ENCODE data around the gene STARD7. TPM values are rescaled to one million over a fixed set of nuclear protein-coding genes. Genes with fewer than 3 reads are reported as not detected.

STARD7 gene
- total and polyA plus RNA-seq, 2 of the 13 experiments (the other 11 are each of a cell fraction or from before 2014, with no cell fraction given): 88.2 to 300 TPM

DNA sequence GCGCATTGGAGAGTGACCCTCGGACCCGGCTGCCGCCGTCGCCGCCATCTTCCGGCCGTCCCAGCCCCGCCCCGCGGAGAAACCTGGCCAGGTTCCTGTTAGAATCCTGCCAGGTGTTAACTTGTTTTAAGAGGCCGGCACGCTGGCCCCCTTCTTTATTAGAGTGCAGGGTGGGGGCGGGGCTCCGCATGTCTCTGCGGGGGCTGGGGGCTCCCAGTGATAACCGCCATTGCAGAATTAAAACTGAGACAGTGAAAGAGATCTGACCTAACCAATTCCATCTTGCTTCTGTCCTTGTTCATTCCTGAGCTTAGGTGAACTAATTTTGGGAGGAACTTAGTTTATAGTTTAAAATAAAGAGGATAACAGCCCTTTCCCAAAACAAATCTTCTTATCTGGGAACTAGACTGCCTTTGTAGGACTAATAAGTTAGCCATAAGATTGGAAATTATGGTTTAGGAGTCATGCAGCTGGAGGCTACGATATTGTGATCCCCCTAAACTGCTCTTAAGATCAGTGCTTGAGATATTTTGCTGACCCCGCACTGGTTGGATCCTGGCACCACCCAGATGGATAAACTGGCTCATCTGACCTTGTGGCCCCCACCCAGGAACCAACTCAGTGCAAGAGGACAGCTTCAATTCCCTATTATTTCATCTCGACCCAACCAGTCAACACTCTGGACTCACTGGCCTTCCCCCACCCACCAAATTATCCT lies 543 bp upstream of the STARD7 start (continued):
- no peak for TF ChIP-seq DNMT3B (CRISPR knock-in tag; conservative IDR thresholded peaks at IDR 0.05)
- TF ChIP-seq, protein P1, sequence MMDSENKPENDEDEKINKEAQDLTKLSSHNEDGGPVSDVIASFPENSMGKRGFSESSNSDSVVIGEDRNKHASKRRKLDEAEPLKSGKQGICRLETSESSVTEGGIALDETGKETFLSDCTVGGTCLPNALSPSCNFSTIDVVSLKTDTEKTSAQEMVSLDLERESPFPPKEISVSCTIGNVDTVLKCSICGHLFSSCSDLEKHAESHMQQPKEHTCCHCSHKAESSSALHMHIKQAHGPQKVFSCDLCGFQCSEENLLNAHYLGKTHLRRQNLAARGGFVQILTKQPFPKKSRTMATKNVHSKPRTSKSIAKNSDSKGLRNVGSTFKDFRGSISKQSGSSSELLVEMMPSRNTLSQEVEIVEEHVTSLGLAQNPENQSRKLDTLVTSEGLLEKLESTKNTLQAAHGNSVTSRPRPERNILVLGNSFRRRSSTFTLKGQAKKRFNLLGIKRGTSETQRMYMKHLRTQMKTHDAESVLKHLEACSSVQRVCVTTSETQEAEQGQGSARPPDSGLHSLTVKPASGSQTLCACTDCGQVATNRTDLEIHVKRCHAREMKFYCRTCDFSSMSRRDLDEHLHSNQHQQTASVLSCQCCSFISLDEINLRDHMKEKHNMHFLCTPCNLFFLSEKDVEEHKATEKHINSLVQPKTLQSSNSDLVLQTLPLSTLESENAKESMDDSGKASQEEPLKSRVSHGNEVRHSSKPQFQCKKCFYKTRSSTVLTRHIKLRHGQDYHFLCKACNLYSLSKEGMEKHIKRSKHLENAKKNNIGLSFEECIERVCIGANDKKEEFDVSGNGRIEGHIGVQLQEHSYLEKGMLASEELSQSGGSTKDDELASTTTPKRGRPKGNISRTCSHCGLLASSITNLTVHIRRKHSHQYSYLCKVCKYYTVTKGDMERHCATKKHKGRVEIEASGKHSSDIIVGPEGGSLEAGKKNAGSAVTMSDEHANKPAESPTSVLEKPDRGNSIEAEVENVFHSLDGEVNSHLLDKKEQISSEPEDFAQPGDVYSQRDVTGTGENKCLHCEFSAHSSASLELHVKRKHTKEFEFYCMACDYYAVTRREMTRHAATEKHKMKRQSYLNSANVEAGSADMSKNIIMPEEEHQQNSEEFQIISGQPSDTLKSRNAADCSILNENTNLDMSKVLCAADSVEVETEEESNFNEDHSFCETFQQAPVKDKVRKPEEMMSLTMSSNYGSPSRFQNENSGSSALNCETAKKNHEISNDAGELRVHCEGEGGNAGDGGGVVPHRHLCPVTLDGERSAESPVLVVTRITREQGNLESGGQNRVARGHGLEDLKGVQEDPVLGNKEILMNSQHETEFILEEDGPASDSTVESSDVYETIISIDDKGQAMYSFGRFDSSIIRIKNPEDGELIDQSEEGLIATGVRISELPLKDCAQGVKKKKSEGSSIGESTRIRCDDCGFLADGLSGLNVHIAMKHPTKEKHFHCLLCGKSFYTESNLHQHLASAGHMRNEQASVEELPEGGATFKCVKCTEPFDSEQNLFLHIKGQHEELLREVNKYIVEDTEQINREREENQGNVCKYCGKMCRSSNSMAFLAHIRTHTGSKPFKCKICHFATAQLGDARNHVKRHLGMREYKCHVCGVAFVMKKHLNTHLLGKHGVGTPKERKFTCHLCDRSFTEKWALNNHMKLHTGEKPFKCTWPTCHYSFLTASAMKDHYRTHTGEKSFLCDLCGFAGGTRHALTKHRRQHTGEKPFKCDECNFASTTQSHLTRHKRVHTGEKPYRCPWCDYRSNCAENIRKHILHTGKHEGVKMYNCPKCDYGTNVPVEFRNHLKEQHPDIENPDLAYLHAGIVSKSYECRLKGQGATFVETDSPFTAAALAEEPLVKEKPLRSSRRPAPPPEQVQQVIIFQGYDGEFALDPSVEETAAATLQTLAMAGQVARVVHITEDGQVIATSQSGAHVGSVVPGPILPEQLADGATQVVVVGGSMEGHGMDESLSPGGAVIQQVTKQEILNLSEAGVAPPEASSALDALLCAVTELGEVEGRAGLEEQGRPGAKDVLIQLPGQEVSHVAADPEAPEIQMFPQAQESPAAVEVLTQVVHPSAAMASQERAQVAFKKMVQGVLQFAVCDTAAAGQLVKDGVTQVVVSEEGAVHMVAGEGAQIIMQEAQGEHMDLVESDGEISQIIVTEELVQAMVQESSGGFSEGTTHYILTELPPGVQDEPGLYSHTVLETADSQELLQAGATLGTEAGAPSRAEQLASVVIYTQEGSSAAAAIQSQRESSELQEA (CRISPR knock-in tag; IDR thresholded peaks at IDR 0.05; ENCODE audit: not compliant biosample characterization): no peak
- TF ChIP-seq SMAD1 (CRISPR knock-in tag; IDR thresholded peaks at IDR 0.05; ENCODE audit: borderline replicate concordance, low read depth): no peak
- TF ChIP-seq, protein P2, sequence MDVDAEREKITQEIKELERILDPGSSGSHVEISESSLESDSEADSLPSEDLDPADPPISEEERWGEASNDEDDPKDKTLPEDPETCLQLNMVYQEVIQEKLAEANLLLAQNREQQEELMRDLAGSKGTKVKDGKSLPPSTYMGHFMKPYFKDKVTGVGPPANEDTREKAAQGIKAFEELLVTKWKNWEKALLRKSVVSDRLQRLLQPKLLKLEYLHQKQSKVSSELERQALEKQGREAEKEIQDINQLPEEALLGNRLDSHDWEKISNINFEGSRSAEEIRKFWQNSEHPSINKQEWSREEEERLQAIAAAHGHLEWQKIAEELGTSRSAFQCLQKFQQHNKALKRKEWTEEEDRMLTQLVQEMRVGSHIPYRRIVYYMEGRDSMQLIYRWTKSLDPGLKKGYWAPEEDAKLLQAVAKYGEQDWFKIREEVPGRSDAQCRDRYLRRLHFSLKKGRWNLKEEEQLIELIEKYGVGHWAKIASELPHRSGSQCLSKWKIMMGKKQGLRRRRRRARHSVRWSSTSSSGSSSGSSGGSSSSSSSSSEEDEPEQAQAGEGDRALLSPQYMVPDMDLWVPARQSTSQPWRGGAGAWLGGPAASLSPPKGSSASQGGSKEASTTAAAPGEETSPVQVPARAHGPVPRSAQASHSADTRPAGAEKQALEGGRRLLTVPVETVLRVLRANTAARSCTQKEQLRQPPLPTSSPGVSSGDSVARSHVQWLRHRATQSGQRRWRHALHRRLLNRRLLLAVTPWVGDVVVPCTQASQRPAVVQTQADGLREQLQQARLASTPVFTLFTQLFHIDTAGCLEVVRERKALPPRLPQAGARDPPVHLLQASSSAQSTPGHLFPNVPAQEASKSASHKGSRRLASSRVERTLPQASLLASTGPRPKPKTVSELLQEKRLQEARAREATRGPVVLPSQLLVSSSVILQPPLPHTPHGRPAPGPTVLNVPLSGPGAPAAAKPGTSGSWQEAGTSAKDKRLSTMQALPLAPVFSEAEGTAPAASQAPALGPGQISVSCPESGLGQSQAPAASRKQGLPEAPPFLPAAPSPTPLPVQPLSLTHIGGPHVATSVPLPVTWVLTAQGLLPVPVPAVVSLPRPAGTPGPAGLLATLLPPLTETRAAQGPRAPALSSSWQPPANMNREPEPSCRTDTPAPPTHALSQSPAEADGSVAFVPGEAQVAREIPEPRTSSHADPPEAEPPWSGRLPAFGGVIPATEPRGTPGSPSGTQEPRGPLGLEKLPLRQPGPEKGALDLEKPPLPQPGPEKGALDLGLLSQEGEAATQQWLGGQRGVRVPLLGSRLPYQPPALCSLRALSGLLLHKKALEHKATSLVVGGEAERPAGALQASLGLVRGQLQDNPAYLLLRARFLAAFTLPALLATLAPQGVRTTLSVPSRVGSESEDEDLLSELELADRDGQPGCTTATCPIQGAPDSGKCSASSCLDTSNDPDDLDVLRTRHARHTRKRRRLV (CRISPR knock-in tag; IDR thresholded peaks at IDR 0.05): 0 out of 2 replicates have a peak, but pooled peaks have one; percentile 1
- no peak; the same call in 1 of the 2 replicates for TF ChIP-seq NKX3-1 (CRISPR knock-in tag; IDR thresholded peaks at IDR 0.05)
- TF ChIP-seq, protein P3, sequence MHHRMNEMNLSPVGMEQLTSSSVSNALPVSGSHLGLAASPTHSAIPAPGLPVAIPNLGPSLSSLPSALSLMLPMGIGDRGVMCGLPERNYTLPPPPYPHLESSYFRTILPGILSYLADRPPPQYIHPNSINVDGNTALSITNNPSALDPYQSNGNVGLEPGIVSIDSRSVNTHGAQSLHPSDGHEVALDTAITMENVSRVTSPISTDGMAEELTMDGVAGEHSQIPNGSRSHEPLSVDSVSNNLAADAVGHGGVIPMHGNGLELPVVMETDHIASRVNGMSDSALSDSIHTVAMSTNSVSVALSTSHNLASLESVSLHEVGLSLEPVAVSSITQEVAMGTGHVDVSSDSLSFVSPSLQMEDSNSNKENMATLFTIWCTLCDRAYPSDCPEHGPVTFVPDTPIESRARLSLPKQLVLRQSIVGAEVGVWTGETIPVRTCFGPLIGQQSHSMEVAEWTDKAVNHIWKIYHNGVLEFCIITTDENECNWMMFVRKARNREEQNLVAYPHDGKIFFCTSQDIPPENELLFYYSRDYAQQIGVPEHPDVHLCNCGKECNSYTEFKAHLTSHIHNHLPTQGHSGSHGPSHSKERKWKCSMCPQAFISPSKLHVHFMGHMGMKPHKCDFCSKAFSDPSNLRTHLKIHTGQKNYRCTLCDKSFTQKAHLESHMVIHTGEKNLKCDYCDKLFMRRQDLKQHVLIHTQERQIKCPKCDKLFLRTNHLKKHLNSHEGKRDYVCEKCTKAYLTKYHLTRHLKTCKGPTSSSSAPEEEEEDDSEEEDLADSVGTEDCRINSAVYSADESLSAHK (CRISPR knock-in tag; IDR thresholded peaks at IDR 0.05; ENCODE audit: borderline replicate concordance): no peak
- TF ChIP-seq SOX6 (IDR thresholded peaks at IDR 0.05): no peak
- TF ChIP-seq SOX6 (CRISPR knock-in tag; IDR thresholded peaks at IDR 0.05): 0 out of 2 replicates have a peak, but pooled peaks have one; percentile 39
- TF ChIP-seq, protein P4, sequence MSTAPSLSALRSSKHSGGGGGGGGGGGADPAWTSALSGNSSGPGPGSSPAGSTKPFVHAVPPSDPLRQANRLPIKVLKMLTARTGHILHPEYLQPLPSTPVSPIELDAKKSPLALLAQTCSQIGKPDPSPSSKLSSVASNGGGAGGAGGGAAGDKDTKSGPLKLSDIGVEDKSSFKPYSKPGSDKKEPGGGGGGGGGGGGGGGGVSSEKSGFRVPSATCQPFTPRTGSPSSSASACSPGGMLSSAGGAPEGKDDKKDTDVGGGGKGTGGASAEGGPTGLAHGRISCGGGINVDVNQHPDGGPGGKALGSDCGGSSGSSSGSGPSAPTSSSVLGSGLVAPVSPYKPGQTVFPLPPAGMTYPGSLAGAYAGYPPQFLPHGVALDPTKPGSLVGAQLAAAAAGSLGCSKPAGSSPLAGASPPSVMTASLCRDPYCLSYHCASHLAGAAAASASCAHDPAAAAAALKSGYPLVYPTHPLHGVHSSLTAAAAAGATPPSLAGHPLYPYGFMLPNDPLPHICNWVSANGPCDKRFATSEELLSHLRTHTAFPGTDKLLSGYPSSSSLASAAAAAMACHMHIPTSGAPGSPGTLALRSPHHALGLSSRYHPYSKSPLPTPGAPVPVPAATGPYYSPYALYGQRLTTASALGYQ (CRISPR knock-in tag; IDR thresholded peaks at IDR 0.05): peak; percentile 61; the same call in 1 of the 2 replicates
